GM21619 (cell line): ENCODE results near the gene DNASE2B.

ENCODE experiments used
- ATAC-seq: cut with Tn5 transposase; IDR thresholded peaks from one replicate; pipeline ENCODE4 v1.9.1; 2021; ENCODE audit not compliant: unreplicated experiment

The DNASE2B gene

GRCh38 chr1:84450910-84451309 lies 52.6 kb downstream of the DNASE2B start:
- ATAC-seq, result no peak

DNA sequence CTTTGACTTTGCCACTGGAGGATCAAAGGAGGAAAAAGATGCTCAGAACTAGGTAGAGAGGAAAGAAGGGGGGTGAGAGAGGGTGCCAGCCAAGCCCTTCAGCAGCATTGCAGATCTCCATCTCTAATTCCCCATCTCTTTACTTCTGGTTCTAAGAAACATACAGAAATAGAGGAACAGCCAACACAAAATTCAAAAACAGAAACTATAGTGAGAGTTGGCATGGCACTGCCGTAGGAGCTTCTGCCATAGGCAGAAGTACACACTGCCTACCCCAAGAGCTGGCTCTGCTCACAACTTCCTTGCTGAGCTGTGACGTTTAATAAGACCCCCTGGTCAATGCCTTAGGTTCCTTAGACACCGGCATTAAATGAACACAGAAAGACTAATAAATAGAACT lies 54.2 kb downstream of the DNASE2B start:
- no peak for ATAC-seq

- no peak for ATAC-seq
These were observed 63.8 kb downstream of the DNASE2B start for GRCh38 chr1:84462118-84462517.
